GM23248 (cell line): ENCODE measurements around the gene CTNNA3.

Source experiments
- EZH2 ChIP-seq: fragments of 200-600 bp; sonication (generic); IDR thresholded peaks from 2 replicates; pipeline ENCODE4 v1.6.1; 2018; ENCODE audit warnings: antibody characterized with exemption, mild to moderate bottlenecking; ENCODE audit not compliant: insufficient read depth, poor library complexity, severe bottlenecking
- EZH2phosphoT487 ChIP-seq: fragments of 200-600 bp; sonication (generic); IDR thresholded peaks from 2 replicates; pipeline ENCODE4 v1.6.1; 2018; ENCODE audit warnings: antibody characterized with exemption, moderate library complexity, mild to moderate bottlenecking, low read depth; ENCODE audit not compliant: insufficient read depth

GRCh38 chr10:66564287-66564686 is 1131.7 kb downstream of the CTNNA3 start:
- TF ChIP-seq EZH2 (no peak), EZH2phosphoT487 (no peak)
